Gastroesophageal sphincter (tissue), 3 donors: Measurements from ENCODE around the gene SATB1.

Experiments used
- EP300 ChIP-seq: sonication (generic); formaldehyde crosslinking; IDR thresholded peaks from one replicate; pipeline ENCODE4 v1.6.1; 2017; ENCODE audit warnings: antibody characterized with exemption, mild to moderate bottlenecking
- POLR2A ChIP-seq, 2 donors: fragments of 450-650 bp; IDR thresholded peaks; one replicate each; pipeline ENCODE4 v1.6.1; 2017; ENCODE audit warnings: antibody characterized with exemption in 2 of 2, mild to moderate bottlenecking in 2 of 2, moderate library complexity in 1 of 2
- TF ChIP-seq, protein P1 (sequence below), 4 experiments: fragments of 200-600 bp in 2 of 4; fragments of 450-650 bp in 2 of 4; sonication (generic) in 1 of 4; IDR thresholded peaks; one replicate each; pipeline ENCODE4 v1.5.1; 2017 to 2019; ENCODE audit warnings: antibody characterized with exemption in 4 of 4, mild to moderate bottlenecking in 2 of 4, moderate library complexity in 2 of 4

DNA sequence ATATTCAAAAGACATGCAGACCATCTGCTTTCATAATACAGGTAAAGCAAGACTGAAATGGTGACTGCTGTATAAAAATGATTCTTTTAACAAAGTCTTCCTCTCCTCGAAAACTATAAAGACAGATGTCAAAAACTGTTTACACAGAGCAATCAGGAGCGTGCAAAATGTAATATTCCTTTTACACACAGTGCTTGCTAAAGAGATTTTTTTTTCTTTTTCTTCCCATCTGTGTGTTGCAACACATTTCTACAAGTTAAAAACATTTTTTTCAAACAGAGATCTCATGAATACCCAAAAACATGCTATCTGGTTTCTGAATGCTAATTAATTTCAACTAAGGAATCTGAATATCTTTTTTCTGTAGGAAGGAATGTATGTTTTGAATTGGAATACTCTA is 22.1 kb downstream of the SATB1 start:
- TF ChIP-seq POLR2A (IDR thresholded peaks at IDR 0.05), result no peak
- no peak for TF ChIP-seq EP300
- TF ChIP-seq, protein P1, sequence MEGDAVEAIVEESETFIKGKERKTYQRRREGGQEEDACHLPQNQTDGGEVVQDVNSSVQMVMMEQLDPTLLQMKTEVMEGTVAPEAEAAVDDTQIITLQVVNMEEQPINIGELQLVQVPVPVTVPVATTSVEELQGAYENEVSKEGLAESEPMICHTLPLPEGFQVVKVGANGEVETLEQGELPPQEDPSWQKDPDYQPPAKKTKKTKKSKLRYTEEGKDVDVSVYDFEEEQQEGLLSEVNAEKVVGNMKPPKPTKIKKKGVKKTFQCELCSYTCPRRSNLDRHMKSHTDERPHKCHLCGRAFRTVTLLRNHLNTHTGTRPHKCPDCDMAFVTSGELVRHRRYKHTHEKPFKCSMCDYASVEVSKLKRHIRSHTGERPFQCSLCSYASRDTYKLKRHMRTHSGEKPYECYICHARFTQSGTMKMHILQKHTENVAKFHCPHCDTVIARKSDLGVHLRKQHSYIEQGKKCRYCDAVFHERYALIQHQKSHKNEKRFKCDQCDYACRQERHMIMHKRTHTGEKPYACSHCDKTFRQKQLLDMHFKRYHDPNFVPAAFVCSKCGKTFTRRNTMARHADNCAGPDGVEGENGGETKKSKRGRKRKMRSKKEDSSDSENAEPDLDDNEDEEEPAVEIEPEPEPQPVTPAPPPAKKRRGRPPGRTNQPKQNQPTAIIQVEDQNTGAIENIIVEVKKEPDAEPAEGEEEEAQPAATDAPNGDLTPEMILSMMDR (IDR thresholded peaks at IDR 0.05), result no peak
